ENCODE measurements around the gene SNX2.
"Not testable (repeated sequence)": the region's sequence is repeated elsewhere in the genome, so short reads cannot be mapped to it uniquely, and the experiment has no call there.

SNX2 gene, protein sequence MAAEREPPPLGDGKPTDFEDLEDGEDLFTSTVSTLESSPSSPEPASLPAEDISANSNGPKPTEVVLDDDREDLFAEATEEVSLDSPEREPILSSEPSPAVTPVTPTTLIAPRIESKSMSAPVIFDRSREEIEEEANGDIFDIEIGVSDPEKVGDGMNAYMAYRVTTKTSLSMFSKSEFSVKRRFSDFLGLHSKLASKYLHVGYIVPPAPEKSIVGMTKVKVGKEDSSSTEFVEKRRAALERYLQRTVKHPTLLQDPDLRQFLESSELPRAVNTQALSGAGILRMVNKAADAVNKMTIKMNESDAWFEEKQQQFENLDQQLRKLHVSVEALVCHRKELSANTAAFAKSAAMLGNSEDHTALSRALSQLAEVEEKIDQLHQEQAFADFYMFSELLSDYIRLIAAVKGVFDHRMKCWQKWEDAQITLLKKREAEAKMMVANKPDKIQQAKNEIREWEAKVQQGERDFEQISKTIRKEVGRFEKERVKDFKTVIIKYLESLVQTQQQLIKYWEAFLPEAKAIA

GRCh38 chr5:122774861-122775549 lies at the start of gene SNX2:
Gene SNX2, plus strand, starts transcription at chr5:122775080. Its CDS starts 24 bp downstream, at chr5:122775104.
- peak; percentile 72 to 85 for DNase-seq (ENCODE audit: low read depth in 2 of 2)

- DNase-seq (ENCODE audit: low read depth in 2 of 2), result no peak
Observed at GRCh38 chr5:122727112-122727541, 47.8 kb upstream of the SNX2 start.

- DNase-seq (ENCODE audit: low read depth in 2 of 2), result no peak
Observed at GRCh38 chr5:122730037-122730436, 44.8 kb upstream of the SNX2 start.

- no peak for DNase-seq (ENCODE audit: low read depth in 2 of 2)
Observed at GRCh38 chr5:122730456-122730855, 44.4 kb upstream of the SNX2 start.

DNA sequence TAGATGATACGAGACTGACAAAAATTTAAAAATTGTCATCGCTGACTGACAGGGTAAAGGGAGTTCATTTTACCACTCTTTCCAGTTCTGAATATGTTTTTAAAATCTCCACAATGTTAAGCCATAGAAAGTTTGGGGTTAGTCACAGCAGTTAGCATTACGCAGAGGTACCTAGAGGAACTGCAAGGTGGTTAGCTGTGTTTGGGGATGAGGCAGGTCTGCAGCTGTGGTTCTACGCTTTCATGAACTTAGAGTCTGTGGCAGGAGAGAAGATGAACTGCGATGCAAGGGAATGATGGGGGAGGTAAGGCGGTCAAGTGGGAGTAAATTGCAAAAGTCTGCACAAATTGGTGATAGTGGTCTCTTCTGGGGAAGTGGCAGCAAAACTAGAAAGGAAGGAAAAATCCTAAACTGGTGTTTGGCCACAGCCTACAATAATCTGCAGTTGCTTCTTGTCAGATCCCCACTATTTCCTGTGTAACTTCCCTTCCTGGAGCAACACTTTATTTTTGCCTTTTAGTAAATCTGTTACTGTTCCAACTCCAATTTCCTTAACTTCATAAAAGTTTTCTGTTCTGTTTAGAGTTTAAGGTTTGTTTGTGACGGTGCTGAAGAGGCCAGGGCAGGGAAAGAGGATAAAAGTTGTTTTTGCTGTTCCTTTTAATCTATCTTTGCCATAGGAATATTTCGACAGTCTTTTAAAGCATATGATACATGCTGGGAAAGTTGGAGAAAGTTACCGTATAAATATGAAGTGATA lies 38.6 kb upstream of the SNX2 start:
- DNase-seq (ENCODE audit: low read depth in 2 of 2), result no peak

DNA sequence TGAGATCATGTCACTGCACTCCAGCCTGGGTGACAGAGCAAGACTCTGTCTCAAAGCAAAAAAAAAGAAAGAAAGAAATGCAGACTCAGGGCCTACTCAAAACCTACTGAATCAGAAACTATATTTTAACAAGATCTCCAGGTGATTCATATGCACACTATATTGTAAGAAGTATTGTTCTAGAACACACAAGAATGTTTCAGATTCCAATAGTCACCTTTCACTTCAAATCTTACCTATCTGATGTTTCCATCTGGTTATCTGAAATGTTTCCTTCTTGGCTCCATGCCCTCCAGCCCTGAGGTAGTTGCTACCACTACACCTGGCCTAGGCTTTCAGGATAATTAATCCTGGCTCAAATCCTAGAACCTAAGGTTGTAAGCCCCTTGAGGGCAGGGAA lies 36.8 kb upstream of the SNX2 start:
- DNase-seq (ENCODE audit: low read depth in 2 of 2), result no peak

GRCh38 chr5:122741681-122742080 lies 33.2 kb upstream of the SNX2 start:
- no peak for DNase-seq (ENCODE audit: low read depth in 2 of 2)

GRCh38 chr5:122743261-122743660 lies 31.6 kb upstream of the SNX2 start:
- no peak for DNase-seq (ENCODE audit: low read depth in 2 of 2)

GRCh38 chr5:122745597-122745996 lies 29.3 kb upstream of the SNX2 start:
- DNase-seq (ENCODE audit: low read depth in 2 of 2), result no peak

- no peak for DNase-seq (ENCODE audit: low read depth in 2 of 2)
Observed at GRCh38 chr5:122749886-122750285, 25.0 kb upstream of the SNX2 start.

GRCh38 chr5:122751293-122751782 lies 23.5 kb upstream of the SNX2 start:
- no peak for DNase-seq (ENCODE audit: low read depth in 2 of 2)

- no peak for DNase-seq (ENCODE audit: low read depth in 2 of 2)
Observed at GRCh38 chr5:122753500-122753899, 21.4 kb upstream of the SNX2 start.

GRCh38 chr5:122755783-122756182 lies 19.1 kb upstream of the SNX2 start:
- no peak for DNase-seq (ENCODE audit: low read depth in 2 of 2)

DNA sequence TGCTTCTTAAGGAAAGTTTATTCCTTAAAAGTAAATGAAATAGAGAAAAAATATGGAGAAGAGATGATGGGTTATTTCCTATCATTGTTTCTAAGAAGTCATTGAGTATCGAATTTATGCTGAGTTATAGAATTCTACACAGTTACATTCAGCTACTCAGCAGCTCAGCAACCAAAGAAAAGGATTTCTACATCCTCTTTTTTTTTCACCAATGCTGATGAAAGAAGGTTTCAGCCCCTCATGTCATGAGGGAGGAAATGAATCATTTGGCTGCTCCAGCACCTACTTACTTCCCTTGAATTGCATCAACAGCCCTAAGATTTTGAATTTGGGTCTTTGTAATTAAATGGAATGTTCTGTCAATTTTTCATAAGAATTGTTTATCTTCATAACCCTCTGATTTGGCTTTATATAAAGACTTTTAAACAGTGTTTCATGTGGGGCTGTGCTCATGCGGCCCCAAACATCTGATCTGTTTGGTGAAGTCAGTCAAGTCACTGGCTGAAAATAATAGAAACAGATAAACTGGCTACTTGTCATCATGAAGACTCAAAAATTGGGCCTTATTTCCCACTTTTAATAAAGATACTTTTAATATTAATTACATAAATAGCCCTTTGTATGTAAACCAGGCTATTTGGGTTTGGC lies 18.5 kb upstream of the SNX2 start:
- no peak for DNase-seq (ENCODE audit: low read depth in 2 of 2)

GRCh38 chr5:122757285-122757684 lies 17.6 kb upstream of the SNX2 start:
- no peak for DNase-seq (ENCODE audit: low read depth in 2 of 2)

GRCh38 chr5:122759241-122760070 lies 15.4 kb upstream of the SNX2 start:
- DNase-seq (ENCODE audit: low read depth in 2 of 2), result no peak

DNA sequence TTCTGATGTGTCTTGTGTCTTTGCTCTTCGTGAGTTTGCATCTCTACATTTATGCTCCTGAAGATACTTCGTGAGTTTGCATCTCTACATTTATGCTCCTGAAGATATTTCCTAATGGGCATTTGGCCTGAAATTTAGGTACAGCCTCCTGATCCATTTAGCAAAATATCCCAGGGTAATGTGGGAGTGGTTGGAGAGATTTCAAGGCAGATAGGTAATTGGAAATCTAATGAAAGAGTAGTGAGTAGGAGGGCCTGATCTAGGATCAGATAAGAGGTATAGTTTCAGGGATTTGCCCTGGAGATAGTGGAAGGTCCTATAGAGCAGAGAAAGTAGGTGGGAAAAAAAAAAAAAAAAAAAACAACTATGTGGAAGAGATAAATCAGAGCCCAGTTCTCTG lies 14.6 kb upstream of the SNX2 start:
- no peak for DNase-seq (ENCODE audit: low read depth in 2 of 2)

GRCh38 chr5:122761115-122761514 lies 13.8 kb upstream of the SNX2 start:
- no peak for DNase-seq (ENCODE audit: low read depth in 2 of 2)

- DNase-seq (ENCODE audit: low read depth in 2 of 2), result not testable (repeated sequence)
Observed at GRCh38 chr5:122761896-122762295, 13.0 kb upstream of the SNX2 start.

DNA sequence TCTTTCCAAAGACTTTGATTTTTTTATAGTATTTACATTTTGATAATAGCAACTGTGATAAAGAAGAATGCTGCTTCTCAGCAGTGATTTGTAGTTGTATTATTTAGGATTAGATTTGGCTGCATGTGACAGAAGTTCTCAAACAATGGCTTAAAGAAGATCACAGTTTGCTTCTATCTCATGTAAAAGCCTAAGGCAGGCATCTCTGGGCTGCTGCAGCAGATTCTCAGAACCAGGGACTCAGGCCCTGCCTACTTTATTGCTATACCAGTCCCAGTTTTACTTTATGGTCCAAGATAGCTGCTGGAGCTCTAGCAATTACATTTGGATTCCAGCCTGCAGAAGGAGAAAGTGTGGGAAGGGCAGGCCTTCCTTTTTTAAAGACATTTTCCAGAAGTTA lies 8.8 kb upstream of the SNX2 start:
- DNase-seq (ENCODE audit: low read depth in 2 of 2), result no peak

- DNase-seq (ENCODE audit: low read depth in 2 of 2), result no peak
Observed at GRCh38 chr5:122770477-122770876, 4.4 kb upstream of the SNX2 start.
